Measurements from ENCODE around the gene TMEM11. TPM values are rescaled to one million over a fixed set of nuclear protein-coding genes. Genes with fewer than 3 reads are reported as not detected.

TMEM11 gene
- total RNA-seq, 1 donor from 2014 or later = 20.3 TPM

DNA sequence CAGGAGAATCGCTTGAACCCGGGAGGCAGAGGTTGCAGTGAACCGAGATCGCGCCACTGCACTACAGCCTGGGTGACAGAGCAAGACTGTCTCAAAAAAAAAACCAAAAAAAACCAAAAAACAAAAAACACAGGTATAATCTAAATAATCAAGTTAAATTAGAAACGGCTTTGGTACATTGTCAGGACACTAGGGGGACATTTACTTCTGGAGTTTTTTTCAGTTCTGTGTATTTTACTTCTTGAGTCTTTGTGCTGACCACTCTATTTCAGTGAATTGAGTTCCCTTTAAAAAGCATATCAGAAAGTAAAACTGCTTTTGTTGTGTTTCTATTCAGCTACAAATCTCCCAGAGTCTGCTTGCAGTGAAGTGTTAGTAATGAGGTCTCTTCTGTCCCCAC lies 50.9 kb downstream of the TMEM11 start:
- DNase-seq (ENCODE audit: low spot score) = no peak

DNA sequence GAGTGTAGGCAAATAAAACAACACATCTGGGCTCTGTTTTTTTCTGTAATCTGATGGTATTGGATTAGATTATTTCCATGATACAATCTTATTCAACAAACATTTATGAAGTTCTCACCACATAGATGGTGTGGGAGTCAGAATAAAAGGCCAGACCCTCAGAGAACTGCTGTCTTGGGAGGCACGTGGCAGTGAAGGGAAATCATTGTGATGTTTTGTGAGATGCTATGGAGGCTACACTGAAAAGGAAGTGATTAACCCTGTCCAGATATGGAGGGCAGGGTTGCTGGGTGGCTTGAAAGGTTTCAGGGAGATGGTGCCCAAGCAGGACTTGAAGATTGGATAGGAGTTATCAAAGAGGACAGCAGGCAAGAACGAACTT lies 51.6 kb downstream of the TMEM11 start:
- DNase-seq (ENCODE audit: low spot score) = no peak

DNA sequence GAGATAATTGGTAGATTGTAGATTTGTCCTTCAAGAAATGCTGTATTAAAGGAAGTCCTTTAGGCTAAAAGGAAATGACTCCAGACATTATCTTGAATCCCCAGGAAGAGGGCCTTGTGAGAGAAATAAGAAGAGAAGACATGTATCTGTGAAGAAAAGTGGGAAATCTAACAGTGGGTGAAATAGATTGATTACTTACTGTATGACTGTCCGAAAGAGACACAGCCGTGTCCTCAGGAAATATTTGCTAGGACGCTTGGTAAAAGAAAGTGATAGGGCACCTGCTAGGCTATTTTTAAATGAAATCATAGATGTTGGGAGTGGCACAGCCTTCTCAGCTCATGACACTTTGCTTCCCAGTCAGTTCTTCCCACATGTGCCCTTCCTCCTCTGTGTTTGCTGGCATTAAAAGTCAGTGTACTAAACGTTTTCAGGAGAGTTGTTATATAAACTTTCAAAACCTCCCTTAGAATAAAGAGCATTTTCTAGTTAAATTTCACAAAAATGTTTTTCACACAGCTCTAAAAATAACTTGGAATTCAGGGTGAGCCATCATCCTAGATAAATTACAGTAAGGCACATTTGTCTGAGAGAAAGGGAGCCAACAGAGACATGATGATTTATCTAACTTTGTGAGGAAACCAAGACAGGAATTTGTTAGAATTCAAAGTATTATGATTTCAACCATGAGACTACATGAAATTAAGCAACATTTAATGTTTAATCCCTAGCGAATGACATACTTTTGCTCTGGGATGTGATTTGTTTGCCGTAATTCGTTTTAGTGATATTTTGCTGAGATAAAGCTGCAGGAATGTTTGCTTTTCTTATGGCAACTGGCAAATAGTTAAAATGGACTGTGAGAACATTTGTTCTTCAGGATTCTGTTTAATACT lies 52.2 kb downstream of the TMEM11 start:
- no peak for DNase-seq (ENCODE audit: low spot score)

DNA sequence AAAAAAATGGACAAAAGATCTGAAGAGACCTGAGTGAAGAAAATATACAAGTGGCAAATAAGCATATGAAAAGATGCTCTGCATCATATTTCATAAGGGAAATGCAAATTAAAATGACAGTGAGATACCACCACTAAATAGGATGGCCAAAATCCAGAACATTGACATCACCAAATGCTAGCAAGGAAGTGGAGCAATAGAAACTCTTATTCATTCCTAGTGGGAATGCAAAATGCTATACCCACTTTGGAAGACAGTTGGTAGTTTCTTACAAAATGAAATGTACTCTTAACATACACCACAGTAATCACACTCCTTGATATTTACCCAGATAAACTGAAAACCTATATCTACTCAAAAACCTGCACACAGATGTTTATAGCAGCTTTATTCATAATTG lies 53.6 kb downstream of the TMEM11 start:
- no peak for DNase-seq (ENCODE audit: low spot score)

DNA sequence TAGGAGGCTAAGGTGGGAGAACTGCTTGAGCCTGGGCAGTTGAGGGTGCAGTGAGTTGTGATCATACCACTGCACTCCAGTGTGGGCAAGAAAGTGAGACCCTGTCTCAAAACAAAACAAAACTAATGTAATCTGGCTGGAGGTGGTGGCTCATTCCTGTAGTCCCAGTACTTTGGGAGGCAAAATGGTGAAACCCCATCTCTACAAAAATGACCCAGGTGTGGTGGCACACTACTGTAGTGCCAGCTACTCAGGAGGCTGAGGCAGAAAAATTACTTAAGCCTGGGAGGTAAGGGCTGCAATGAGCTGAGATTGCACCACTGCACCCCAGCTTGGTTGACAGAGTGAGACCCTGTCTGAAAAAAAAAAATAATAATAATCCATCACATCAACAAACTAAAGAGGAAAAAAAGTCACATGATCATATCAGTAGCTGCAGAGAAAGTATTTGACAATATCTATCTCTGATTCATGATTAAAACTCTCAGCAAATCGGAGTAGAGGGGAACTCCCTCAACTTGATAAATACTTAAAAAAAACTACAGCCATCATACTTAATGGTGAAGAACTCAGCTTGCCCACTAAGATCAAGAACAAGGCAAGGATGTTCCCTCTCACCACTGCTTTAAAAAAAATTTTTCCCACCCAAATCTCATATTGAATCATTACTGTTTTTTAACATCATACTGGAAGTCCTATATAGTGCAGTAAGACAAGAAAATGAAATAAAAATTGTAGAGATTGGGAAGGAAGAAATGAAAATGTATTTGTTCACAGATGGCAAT lies 56.2 kb downstream of the TMEM11 start:
- no peak for DNase-seq (ENCODE audit: low spot score)

DNA sequence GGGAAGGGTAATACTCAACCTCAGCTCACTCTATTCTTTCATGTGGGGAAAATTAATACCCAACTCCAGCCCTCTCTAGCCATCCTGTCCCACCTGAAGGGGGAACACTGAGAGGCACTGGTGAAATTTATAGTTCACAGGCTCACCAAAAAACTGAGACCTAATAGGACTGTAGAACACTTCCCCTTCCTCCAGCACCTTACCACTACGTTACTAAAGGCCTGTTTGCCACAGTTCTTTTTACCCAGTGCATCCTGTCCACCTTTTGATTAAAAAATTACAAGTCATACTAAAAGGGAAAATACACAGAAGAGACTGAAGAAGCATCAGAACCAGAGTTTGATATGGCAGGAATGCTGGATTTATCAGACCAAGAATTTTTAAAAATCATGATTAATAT lies 61.2 kb downstream of the TMEM11 start:
- no peak for DNase-seq (ENCODE audit: low spot score)

DNA sequence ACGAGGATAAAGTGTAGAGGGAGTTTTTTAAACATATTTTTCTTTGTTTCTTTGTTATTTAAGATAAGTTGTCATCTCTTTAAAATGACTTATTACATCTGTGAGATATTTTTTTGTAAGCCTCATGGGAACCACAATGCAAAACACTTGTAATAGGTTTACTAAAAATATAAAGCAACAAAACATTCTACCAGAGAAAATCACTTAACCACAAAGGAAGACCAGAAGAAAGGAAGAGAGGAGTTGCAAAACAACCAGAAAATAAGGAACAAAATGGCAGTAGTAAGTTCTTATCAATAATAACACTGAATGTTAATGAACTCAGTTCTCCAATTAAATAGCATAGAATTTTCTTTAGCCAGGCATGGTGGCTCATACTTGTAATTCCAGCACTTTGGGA lies 64.3 kb downstream of the TMEM11 start:
- no peak for DNase-seq (ENCODE audit: low spot score)

Other genes starting within 250 kb of the TMEM11 start
- gene USP22, start 171.2 kb downstream of the TMEM11 start, total RNA-seq = 196 TPM
- gene DHRS7B, start 87.2 kb downstream of the TMEM11 start, total RNA-seq = 30.3 TPM
- gene NATD1, start 39.2 kb upstream of the TMEM11 start, total RNA-seq = 20.6 TPM
- gene MAP2K3, start 70.5 kb upstream of the TMEM11 start, total RNA-seq = 74.0 TPM
- 2.4 TPM for gene KCNJ12, start 162.2 kb upstream of the TMEM11 start, total RNA-seq